Sigmoid colon (tissue), 7 donors: ENCODE data around the gene ZC3H13. TPM values are rescaled to one million over a fixed set of nuclear protein-coding genes. Genes with fewer than 3 reads are reported as not detected.

Experiments
- DNase-seq: peaks from one replicate; pipeline ENCODE4 v3.0.0-alpha.2; 2019
- H3K27ac ChIP-seq, 4 donors: fragments of 200-600 bp; sonication (generic); one replicate each; pipeline ENCODE4 v1.5.1; 2016 to 2019; ENCODE audit warnings: mild to moderate bottlenecking in 1 of 4
- H3K27me3 ChIP-seq, 3 donors: fragments of 200-600 bp; sonication (generic); one replicate each; pipeline ENCODE4 v1.5.1; 2019; ENCODE audit warnings: mild to moderate bottlenecking in 1 of 3
- H3K36me3 ChIP-seq, 4 donors: fragments of 200-600 bp; sonication (generic); one replicate each; pipeline ENCODE4 v1.5.1; 2016 to 2019
- H3K4me1 ChIP-seq, 4 donors: fragments of 200-600 bp; sonication (generic); one replicate each; pipeline ENCODE4 v1.5.1; 2017 to 2019
- H3K4me3 ChIP-seq, 4 donors: fragments of 200-600 bp; sonication (generic); one replicate each; pipeline ENCODE4 v1.5.1; 2017 to 2019; ENCODE audit warnings: mild to moderate bottlenecking in 2 of 4, moderate library complexity in 1 of 4
- H3K9me3 ChIP-seq, 4 donors: fragments of 200-600 bp in 3 of 4; sonication (generic) in 3 of 4; one replicate each; pipeline versions ENCODE4 v1.5.1 to v1.6.1; 2013 to 2019
- EP300 ChIP-seq, 4 donors: sonication (generic); formaldehyde crosslinking; IDR thresholded peaks; one replicate each; pipeline ENCODE4 v1.6.1; 2017; ENCODE audit warnings: antibody characterized with exemption in 4 of 4
- POLR2A ChIP-seq, 2 donors: fragments of 450-650 bp; IDR thresholded peaks; one replicate each; pipeline ENCODE4 v1.6.1; 2016; ENCODE audit warnings: antibody characterized with exemption in 2 of 2, mild to moderate bottlenecking in 2 of 2, moderate library complexity in 2 of 2
- POLR2AphosphoS5 ChIP-seq, 4 donors: sonication (generic); formaldehyde crosslinking; IDR thresholded peaks; one replicate each; pipeline ENCODE4 v1.6.1; 2017; ENCODE audit warnings: antibody characterized with exemption in 4 of 4
- WGBS, 2 donors: extraction: QIAGEN DNeasy Blood & Tissue Kit; methylation state at CpG; one replicate each; pipeline ENCODE4 v1.1.7; 2013; 5-methylcytosine and 5-hydroxymethylcytosine counted together
- intact Hi-C: fragments of 100-400 bp; cut with DNase I; formaldehyde crosslinking; loops from one replicate; pipeline ENCODE4 v1.15.1; 2023
- polyA plus RNA-seq, 3 donors: library from polyadenylated mRNA; stranded (reverse); fragments of 200-250 nt; gene quantifications; one replicate each; pipeline ENCODE4 v1.2.3, GENCODE V29; 2013
- total RNA-seq, 4 donors: library from RNA; depleted of rRNA; stranded (reverse); fragments of >200 nt; gene quantifications; one replicate each; pipeline ENCODE4 v1.1.0, GENCODE V29; 2016
- TF ChIP-seq, protein P1 (sequence below), 4 experiments: fragments of 450-650 bp in 3 of 4; fragments of 200-600 bp in 1 of 4; IDR thresholded peaks; one replicate each; pipeline ENCODE4 v1.5.1; 2016 to 2019; ENCODE audit warnings: antibody characterized with exemption in 4 of 4, mild to moderate bottlenecking in 3 of 4, moderate library complexity in 2 of 4
- donor health status: healthy with polysubstance abuse.
- donor health status: Bipolar disorder and iron deficiency.
- donor health status: healthy.

The ZC3H13 gene
- total and polyA plus RNA-seq, 7 donors = 5.8 to 45.3 (median 30.9) TPM

DNA sequence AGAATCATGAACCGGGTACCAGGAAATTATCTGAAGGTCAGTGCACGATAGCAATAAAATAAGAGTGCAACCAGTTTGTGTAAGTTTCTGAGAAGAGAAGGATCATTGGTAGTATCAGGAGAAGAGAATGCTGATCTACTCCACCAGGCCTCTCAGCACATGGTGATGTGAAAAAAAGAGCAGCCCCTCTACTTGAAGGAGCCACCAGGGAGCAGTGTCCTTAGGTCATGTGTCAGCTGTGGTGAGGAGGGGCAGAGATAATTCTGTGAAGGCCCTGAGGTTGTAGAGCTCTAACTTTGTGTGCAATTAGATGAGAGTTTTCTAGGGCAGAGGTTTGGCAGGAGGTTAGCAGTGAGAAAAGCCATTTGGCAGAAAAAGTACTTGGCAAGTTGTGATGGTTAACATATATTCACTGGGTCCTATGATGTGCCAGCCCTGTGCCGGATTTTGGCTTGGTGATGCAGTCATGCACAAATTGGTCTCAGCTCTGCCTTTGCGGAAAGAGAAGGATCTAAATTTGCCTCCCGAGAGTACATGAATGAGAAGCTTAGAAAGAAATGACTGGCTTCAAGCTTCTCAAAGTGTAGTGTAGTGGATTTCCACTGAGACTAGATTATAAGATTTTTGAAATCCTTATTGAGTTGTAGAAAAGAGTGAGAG lies 19.2 kb upstream of the ZC3H13 start:
- Histone ChIP-seq H3K27me3 (no peaks in the 10 kb centered on the region), H3K36me3 (no peaks in the 10 kb centered on the region), H3K4me1 (no peaks in the 10 kb centered on the region), H3K4me3 (no peak overlapping the region), H3K9me3 (no peaks in the 10 kb centered on the region), H3K27ac (no peak overlapping the region)
- 72 to 85% methylated on average over 5 of the region's 5 CpGs for WGBS, 2 donors
- DNase-seq = no peak
- intact Hi-C loops = no loop called here
- no peak for TF ChIP-seq POLR2A (IDR thresholded peaks at IDR 0.05)
- TF ChIP-seq POLR2AphosphoS5 (IDR thresholded peaks at IDR 0.05) = no peak
- TF ChIP-seq, protein P1, sequence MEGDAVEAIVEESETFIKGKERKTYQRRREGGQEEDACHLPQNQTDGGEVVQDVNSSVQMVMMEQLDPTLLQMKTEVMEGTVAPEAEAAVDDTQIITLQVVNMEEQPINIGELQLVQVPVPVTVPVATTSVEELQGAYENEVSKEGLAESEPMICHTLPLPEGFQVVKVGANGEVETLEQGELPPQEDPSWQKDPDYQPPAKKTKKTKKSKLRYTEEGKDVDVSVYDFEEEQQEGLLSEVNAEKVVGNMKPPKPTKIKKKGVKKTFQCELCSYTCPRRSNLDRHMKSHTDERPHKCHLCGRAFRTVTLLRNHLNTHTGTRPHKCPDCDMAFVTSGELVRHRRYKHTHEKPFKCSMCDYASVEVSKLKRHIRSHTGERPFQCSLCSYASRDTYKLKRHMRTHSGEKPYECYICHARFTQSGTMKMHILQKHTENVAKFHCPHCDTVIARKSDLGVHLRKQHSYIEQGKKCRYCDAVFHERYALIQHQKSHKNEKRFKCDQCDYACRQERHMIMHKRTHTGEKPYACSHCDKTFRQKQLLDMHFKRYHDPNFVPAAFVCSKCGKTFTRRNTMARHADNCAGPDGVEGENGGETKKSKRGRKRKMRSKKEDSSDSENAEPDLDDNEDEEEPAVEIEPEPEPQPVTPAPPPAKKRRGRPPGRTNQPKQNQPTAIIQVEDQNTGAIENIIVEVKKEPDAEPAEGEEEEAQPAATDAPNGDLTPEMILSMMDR (IDR thresholded peaks at IDR 0.05) = no peak
- TF ChIP-seq EP300 (IDR thresholded peaks at IDR 0.05) = no peak

DNA sequence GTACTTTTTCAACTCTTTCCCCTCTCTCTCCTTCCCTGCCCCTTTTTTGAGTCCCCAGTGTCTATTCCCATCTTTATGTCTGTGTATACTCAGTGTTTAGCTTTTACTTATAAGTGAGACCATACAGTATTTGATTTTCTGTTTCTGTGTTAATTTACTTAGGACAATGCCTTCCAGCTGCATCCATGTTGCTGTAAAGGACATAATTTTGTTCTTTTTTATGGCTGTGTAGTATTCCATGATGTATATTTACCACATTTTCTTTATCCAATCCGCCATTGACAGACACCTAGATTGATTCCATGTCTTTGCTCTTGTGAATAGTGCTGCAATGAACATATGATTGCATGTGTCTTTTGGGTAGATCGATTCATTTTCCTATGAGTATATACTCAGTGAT lies 10.7 kb upstream of the ZC3H13 start:
- no peaks in the 10 kb centered on the region for H3K36me3 ChIP-seq
- H3K27me3 ChIP-seq = no peaks in the 10 kb centered on the region
- DNase-seq = no peak
- intact Hi-C loops = no loop called here
- H3K4me1 ChIP-seq = no peaks in the 10 kb centered on the region
- no peak overlapping the region for H3K4me3 ChIP-seq
- WGBS, 2 donors = 93 to 98% methylated on average over 2 of the region's 2 CpGs
- TF ChIP-seq, protein P1 (IDR thresholded peaks at IDR 0.05) = no peak
- TF ChIP-seq POLR2A (IDR thresholded peaks at IDR 0.05) = no peak
- no peak overlapping the region for H3K27ac ChIP-seq
- H3K9me3 ChIP-seq = no peaks in the 10 kb centered on the region

DNA sequence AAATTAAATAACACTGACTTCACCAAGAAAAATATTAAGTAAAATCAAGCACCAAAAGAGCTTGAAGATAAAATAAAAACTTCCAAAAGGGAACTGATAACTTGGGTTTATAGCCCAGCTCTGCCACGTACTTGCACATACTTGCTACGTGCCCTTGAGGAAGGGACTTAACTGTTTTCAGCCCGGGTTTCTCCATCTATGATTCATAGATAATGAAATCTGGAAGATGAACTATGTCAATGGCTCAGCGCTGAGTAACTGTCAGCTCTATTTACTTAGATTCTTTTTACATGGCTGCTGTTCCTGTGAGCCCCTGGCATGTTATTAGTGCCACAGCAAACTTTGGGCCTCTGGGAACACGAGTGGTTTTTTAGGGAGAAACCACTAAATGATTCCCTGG lies 9.6 kb upstream of the ZC3H13 start:
- no peaks in the 10 kb centered on the region for H3K4me1 ChIP-seq
- H3K36me3 ChIP-seq = no peaks in the 10 kb centered on the region
- no peak for TF ChIP-seq POLR2AphosphoS5 (IDR thresholded peaks at IDR 0.05)
- TF ChIP-seq, protein P1 (IDR thresholded peaks at IDR 0.05) = no peak
- no peak for TF ChIP-seq POLR2A (IDR thresholded peaks at IDR 0.05)
- no peak for TF ChIP-seq EP300 (IDR thresholded peaks at IDR 0.05)
- WGBS, 2 donors = 75 to 86% methylated on average over 5 of the region's 5 CpGs
- no peak for DNase-seq
- no peaks in the 10 kb centered on the region for H3K9me3 ChIP-seq
- no peaks in the 10 kb centered on the region for H3K27me3 ChIP-seq
- no peak overlapping the region for H3K4me3 ChIP-seq
- no peak overlapping the region for H3K27ac ChIP-seq
- intact Hi-C loops = no loop called here

DNA sequence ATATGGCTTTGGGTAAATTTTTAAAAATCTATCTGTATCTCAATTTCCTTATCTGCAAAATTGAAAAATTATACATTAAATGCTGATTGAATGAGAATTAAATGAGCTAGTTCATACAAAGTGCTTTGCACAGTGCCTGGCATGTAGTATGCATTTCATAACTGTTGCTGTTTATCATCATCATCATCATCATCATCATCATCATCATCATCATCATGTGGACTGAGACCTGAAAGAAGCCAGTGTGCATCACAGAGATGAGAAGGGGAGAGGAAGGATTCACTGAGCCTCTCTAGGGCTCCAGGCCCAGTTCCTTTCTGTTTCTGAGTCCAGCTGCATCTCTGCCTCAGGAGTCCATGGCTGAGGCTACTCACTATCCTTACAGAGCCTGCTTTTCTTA lies 6.9 kb upstream of the ZC3H13 start:
- Histone ChIP-seq H3K27ac (no peak overlapping the region), H3K27me3 (no peaks in the 10 kb centered on the region), H3K4me3 (no peak overlapping the region), H3K4me1 (no peaks in the 10 kb centered on the region), H3K9me3 (no peaks in the 10 kb centered on the region), H3K36me3 (no peaks in the 10 kb centered on the region)
- DNase-seq = no peak
- intact Hi-C loops = no loop called here
- TF ChIP-seq POLR2AphosphoS5 (IDR thresholded peaks at IDR 0.05) = no peak
- TF ChIP-seq, protein P1 (IDR thresholded peaks at IDR 0.05) = no peak
- no peak for TF ChIP-seq EP300 (IDR thresholded peaks at IDR 0.05)
- TF ChIP-seq POLR2A (IDR thresholded peaks at IDR 0.05) = no peak

DNA sequence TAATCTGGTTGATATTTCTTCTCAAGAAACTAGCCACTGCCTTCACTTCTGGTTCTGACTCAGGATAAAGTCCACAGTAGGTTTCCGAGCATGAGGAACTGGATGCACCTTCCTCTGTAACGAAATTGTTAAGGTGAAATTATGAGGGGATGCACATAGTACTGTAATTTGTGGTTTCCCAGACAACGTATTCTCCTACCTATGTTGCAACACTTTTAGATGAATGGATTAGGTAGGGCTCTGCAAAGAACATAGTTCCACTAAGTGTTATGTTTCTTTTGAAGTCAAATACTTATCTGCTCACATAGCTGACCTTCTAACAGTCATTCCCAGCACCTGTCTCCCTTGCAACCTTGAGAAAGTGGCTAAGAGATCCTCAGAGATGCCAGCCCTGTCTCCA lies 5.7 kb upstream of the ZC3H13 start:
- TF ChIP-seq POLR2AphosphoS5 (IDR thresholded peaks at IDR 0.05) (no peak), POLR2A (IDR thresholded peaks at IDR 0.05) (no peak)
- intact Hi-C loops = no loop called here
- peaks cover 0 to 8% (median 3%) of the 10 kb centered on the region in 4 donors for H3K4me1 ChIP-seq
- H3K4me3 ChIP-seq = no peak overlapping the region
- no peaks in the 10 kb centered on the region for H3K36me3 ChIP-seq
- DNase-seq = no peak
- H3K27me3 ChIP-seq = no peaks in the 10 kb centered on the region
- no peak overlapping the region for H3K27ac ChIP-seq
- 81 to 84% methylated on average over 3 of the region's 3 CpGs for WGBS, 2 donors
- H3K9me3 ChIP-seq = no peaks in the 10 kb centered on the region
